ENCODE data around the gene CES2.

The CES2 gene

GRCh38 chr16:66927918-66928649 is 7.2 kb upstream of the CES2 start:
- no peak overlapping the region for H3K9ac ChIP-seq (ENCODE audit: low read length)
- no peaks in the 10 kb centered on the region for H3K9me3 ChIP-seq (ENCODE audit: insufficient read depth, low read length)
- peaks cover 9% of the 10 kb centered on the region for H3K79me2 ChIP-seq (ENCODE audit: low read length)
- peaks cover 20% of the 10 kb centered on the region for H3K4me1 ChIP-seq (ENCODE audit: low read length)
- H3K4me3 ChIP-seq (ENCODE audit: low read length): no peak overlapping the region
- no peak overlapping the region for H2AFZ ChIP-seq (ENCODE audit: low read depth, low read length)
- no peaks in the 10 kb centered on the region for H4K20me1 ChIP-seq (ENCODE audit: insufficient read depth, low read length)
- H3K36me3 ChIP-seq (replicated peaks; ENCODE audit: low read depth, low read length): peaks cover 7% of the 10 kb centered on the region
- TF ChIP-seq, protein P1, sequence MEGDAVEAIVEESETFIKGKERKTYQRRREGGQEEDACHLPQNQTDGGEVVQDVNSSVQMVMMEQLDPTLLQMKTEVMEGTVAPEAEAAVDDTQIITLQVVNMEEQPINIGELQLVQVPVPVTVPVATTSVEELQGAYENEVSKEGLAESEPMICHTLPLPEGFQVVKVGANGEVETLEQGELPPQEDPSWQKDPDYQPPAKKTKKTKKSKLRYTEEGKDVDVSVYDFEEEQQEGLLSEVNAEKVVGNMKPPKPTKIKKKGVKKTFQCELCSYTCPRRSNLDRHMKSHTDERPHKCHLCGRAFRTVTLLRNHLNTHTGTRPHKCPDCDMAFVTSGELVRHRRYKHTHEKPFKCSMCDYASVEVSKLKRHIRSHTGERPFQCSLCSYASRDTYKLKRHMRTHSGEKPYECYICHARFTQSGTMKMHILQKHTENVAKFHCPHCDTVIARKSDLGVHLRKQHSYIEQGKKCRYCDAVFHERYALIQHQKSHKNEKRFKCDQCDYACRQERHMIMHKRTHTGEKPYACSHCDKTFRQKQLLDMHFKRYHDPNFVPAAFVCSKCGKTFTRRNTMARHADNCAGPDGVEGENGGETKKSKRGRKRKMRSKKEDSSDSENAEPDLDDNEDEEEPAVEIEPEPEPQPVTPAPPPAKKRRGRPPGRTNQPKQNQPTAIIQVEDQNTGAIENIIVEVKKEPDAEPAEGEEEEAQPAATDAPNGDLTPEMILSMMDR (IDR thresholded peaks at IDR 0.05; ENCODE audit: low read depth, low read length): no peak
- no peak for TF ChIP-seq EZH2phosphoT487 (IDR thresholded peaks at IDR 0.05; ENCODE audit: low read depth)
- no peaks in the 10 kb centered on the region for H3K27me3 ChIP-seq (ENCODE audit: low read depth, low read length)
- H3K27ac ChIP-seq (ENCODE audit: low read length): no peak overlapping the region
- H3K4me2 ChIP-seq (ENCODE audit: low read length): no peak overlapping the region

DNA sequence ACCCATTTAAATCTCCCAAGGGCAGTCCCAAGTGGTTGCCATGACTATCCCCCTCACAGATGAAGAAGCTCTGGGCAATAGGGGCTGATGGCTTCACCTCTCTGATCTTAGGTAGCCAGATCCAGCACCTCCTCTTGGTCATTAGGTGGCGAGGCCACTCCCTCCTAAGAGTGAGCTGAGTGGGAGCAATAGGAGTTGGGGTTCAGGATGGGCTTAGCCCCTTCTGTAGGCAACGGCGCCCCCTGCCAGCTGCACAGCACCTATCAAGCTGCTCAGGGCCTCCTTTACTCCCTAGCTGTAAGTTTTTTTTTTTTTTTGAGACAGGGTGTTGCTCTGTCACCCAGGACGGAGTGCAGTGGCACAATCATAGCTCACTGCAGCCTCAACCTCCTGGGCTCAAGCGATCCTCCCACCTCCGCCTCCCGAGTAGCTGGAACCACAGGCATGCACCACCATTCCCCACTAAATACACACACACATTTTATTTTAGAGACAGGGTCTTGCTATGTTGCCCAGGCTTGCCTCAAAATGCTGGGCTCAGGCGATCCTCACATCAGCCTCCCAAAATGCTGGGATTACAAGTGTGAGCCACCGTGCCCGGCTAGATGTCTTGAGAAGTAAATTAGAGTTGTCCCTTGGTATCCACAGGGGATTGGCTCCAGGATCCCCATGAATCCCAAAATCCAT is 6.5 kb upstream of the CES2 start:
- Histone ChIP-seq H3K27ac (ENCODE audit: low read length) (no peak overlapping the region), H3K9ac (ENCODE audit: low read length) (no peak overlapping the region), H3K36me3 (replicated peaks; ENCODE audit: low read depth, low read length) (peaks cover 7% of the 10 kb centered on the region), H3K9me3 (ENCODE audit: insufficient read depth, low read length) (no peaks in the 10 kb centered on the region), H3K4me1 (ENCODE audit: low read length) (peaks cover 25% of the 10 kb centered on the region), H3K4me2 (ENCODE audit: low read length) (no peak overlapping the region), H3K4me3 (ENCODE audit: low read length) (no peak overlapping the region), H3K27me3 (ENCODE audit: low read depth, low read length) (no peaks in the 10 kb centered on the region), H3K79me2 (ENCODE audit: low read length) (peaks cover 17% of the 10 kb centered on the region), H2AFZ (ENCODE audit: low read depth, low read length) (no peak overlapping the region), H4K20me1 (ENCODE audit: insufficient read depth, low read length) (no peaks in the 10 kb centered on the region)
- no peak for TF ChIP-seq EZH2phosphoT487 (IDR thresholded peaks at IDR 0.05; ENCODE audit: low read depth)
- TF ChIP-seq, protein P1 (IDR thresholded peaks at IDR 0.05; ENCODE audit: low read depth, low read length): peak; percentile 48

DNA sequence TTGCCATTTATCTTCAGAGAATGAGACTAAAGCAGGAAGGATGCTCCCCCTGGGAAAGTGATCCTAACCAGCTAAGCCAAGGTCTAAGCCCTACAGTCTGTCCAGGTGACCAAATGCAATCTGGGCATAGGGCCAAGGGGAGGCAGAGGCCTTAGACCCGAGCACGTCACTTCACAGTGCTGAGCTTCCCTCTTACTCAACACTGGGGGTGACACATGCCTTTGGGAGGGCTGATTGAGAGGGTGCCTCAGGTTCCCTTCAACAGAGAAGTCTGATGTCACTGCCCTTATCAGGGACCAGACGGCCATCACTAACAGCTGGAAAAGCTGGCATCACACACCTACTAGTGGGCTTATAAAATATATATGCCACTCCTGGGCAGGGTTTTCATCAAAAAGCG is 5.1 kb upstream of the CES2 start:
- no peak overlapping the region for H3K27ac ChIP-seq (ENCODE audit: low read length)
- H3K9me3 ChIP-seq (ENCODE audit: insufficient read depth, low read length): no peaks in the 10 kb centered on the region
- H2AFZ ChIP-seq (ENCODE audit: low read depth, low read length): no peak overlapping the region
- peaks cover 7% of the 10 kb centered on the region for H3K36me3 ChIP-seq (replicated peaks; ENCODE audit: low read depth, low read length)
- H3K4me3 ChIP-seq (ENCODE audit: low read length): no peak overlapping the region
- H4K20me1 ChIP-seq (ENCODE audit: insufficient read depth, low read length): no peaks in the 10 kb centered on the region
- TF ChIP-seq, protein P1 (IDR thresholded peaks at IDR 0.05; ENCODE audit: low read depth, low read length): no peak
- no peak for TF ChIP-seq EZH2phosphoT487 (IDR thresholded peaks at IDR 0.05; ENCODE audit: low read depth)
- no peaks in the 10 kb centered on the region for H3K27me3 ChIP-seq (ENCODE audit: low read depth, low read length)
- peaks cover 26% of the 10 kb centered on the region for H3K4me1 ChIP-seq (ENCODE audit: low read length)
- peaks cover 30% of the 10 kb centered on the region for H3K79me2 ChIP-seq (ENCODE audit: low read length)
- H3K9ac ChIP-seq (ENCODE audit: low read length): no peak overlapping the region
- H3K4me2 ChIP-seq (ENCODE audit: low read length): no peak overlapping the region

GRCh38 chr16:66931665-66932064 is 3.7 kb upstream of the CES2 start:
- Histone ChIP-seq H3K27me3 (ENCODE audit: low read depth, low read length) (no peaks in the 10 kb centered on the region), H3K9ac (ENCODE audit: low read length) (no peak overlapping the region), H3K4me1 (ENCODE audit: low read length) (peaks cover 25% of the 10 kb centered on the region), H3K27ac (ENCODE audit: low read length) (no peak overlapping the region), H3K4me3 (ENCODE audit: low read length) (no peak overlapping the region), H3K4me2 (ENCODE audit: low read length) (no peak overlapping the region), H3K79me2 (ENCODE audit: low read length) (peaks cover 44% of the 10 kb centered on the region), H4K20me1 (ENCODE audit: insufficient read depth, low read length) (no peaks in the 10 kb centered on the region), H2AFZ (ENCODE audit: low read depth, low read length) (no peak overlapping the region), H3K9me3 (ENCODE audit: insufficient read depth, low read length) (no peaks in the 10 kb centered on the region), H3K36me3 (replicated peaks; ENCODE audit: low read depth, low read length) (peaks cover 7% of the 10 kb centered on the region)
- TF ChIP-seq, protein P1 (IDR thresholded peaks at IDR 0.05; ENCODE audit: low read depth, low read length): no peak
- no peak for TF ChIP-seq EZH2phosphoT487 (IDR thresholded peaks at IDR 0.05; ENCODE audit: low read depth)
